Neural progenitor cell (in vitro differentiated cells): Measurements from ENCODE around the gene KCNG3. TPM values are rescaled to one million over a fixed set of nuclear protein-coding genes. Genes with fewer than 3 reads are reported as not detected.

Experiments
- DNase-seq: peaks from one replicate; pipeline ENCODE4 v3.0.0-alpha.2; 2016; ENCODE audit warnings: low spot score
- H2AFZ ChIP-seq: fragments of 200-600 bp; sonication (generic); replicated peaks from 2 replicates; pipeline ENCODE4 v1.6.1; 2016; ENCODE audit warnings: antibody characterized with exemption
- H3F3A ChIP-seq: fragments of 200-600 bp; sonication (generic); 2 replicates; pipeline ENCODE4 v1.6.1; 2016; ENCODE audit warnings: antibody characterized with exemption, low read depth
- H3K27ac ChIP-seq: fragments of 200-600 bp; sonication (generic); 2 replicates; pipeline ENCODE4 v1.5.1; 2016; ENCODE audit warnings: mild to moderate bottlenecking
- H3K27me3 ChIP-seq: fragments of 200-600 bp; sonication (generic); 2 replicates; pipeline ENCODE4 v1.6.1; 2016; ENCODE audit warnings: mild to moderate bottlenecking, moderate library complexity
- H3K36me3 ChIP-seq: fragments of 200-600 bp; sonication (generic); 2 replicates; pipeline ENCODE4 v1.5.1; 2016
- H3K4me1 ChIP-seq: fragments of 200-600 bp; sonication (generic); 2 replicates; pipeline ENCODE4 v1.6.1; 2016; ENCODE audit warnings: mixed run types
- H3K4me2 ChIP-seq: fragments of 200-600 bp; sonication (generic); 2 replicates; pipeline ENCODE4 v1.6.1; 2016
- H3K4me3 ChIP-seq: fragments of 200-600 bp; sonication (generic); 2 replicates; pipeline ENCODE4 v1.5.1; 2016
- H3K79me2 ChIP-seq: fragments of 200-600 bp; sonication (generic); 2 replicates; pipeline ENCODE4 v1.6.1; 2016; ENCODE audit warnings: low read depth
- H3K9ac ChIP-seq: fragments of 200-600 bp; sonication (generic); 2 replicates; pipeline ENCODE4 v1.6.1; 2016
- H3K9me3 ChIP-seq: fragments of 200-600 bp; sonication (generic); 2 replicates; pipeline ENCODE4 v1.5.1; 2016; ENCODE audit warnings: low read depth
- H4K20me1 ChIP-seq: fragments of 200-600 bp; sonication (generic); 2 replicates; pipeline ENCODE4 v1.6.1; 2016; ENCODE audit warnings: low read depth
- H3K27ac Mint-ChIP-seq: 3 replicates; pipeline ENCODE4 v1.8.0; 2021; ENCODE audit warnings: mixed read lengths
- H3K27me3 Mint-ChIP-seq: 2 replicates; pipeline ENCODE4 v1.8.0; 2022; ENCODE audit warnings: low read depth, mild to moderate bottlenecking, inconsistent platforms, moderate library complexity, mixed read lengths; ENCODE audit not compliant: insufficient read depth
- H3K36me3 Mint-ChIP-seq: 3 replicates; pipeline ENCODE4 v1.8.0; 2021; ENCODE audit warnings: mixed read lengths
- H3K4me1 Mint-ChIP-seq: 3 replicates; pipeline ENCODE4 v1.8.0; 2021; ENCODE audit warnings: mixed read lengths
- H3K4me3 Mint-ChIP-seq: 3 replicates; pipeline ENCODE4 v1.8.0; 2021; ENCODE audit warnings: mild to moderate bottlenecking, moderate library complexity, mixed read lengths
- H3K9me3 Mint-ChIP-seq: 3 replicates; pipeline ENCODE4 v1.8.0; 2020; ENCODE audit warnings: mixed read lengths
- CTCF ChIP-seq: fragments of 200-600 bp; sonication (generic); IDR thresholded peaks from 2 replicates; pipeline ENCODE4 v1.5.1; 2017; ENCODE audit warnings: antibody characterized with exemption, mild to moderate bottlenecking
- EZH2 ChIP-seq: fragments of 200-600 bp; sonication (generic); IDR thresholded peaks from 2 replicates; pipeline ENCODE4 v1.6.1; 2017; ENCODE audit warnings: antibody characterized with exemption, mild to moderate bottlenecking, moderate library complexity
- EZH2phosphoT487 ChIP-seq: fragments of 200-600 bp; sonication (generic); IDR thresholded peaks from 2 replicates; pipeline ENCODE4 v1.6.1; 2017; ENCODE audit warnings: antibody characterized with exemption
- total RNA-seq: library from RNA; depleted of rRNA; stranded (reverse); fragments of >200 nt; gene quantifications from 2 replicates; pipeline ENCODE4 v1.2.3, GENCODE V29; 2015; ENCODE audit warnings: low replicate concordance

The KCNG3 gene
- total RNA-seq, 1 donor from 2014 or later = 7.8 TPM

- Histone ChIP-seq H3K79me2 (no peaks in the 10 kb centered on the region), H3K9ac (no peak overlapping the region), H3K4me3 (no peak overlapping the region), H3K4me2 (peak overlapping the region; percentile 66), H4K20me1 (no peaks in the 10 kb centered on the region), H3K27me3 (no peaks in the 10 kb centered on the region), H3K9me3 (no peaks in the 10 kb centered on the region), H3K4me1 (peaks cover 29% of the 10 kb centered on the region), H3K27ac (peak overlapping the region; percentile 65), H2AFZ (peak overlapping the region; percentile 15), H3F3A (peaks cover 34% of the 10 kb centered on the region), H3K36me3 (no peaks in the 10 kb centered on the region)
- H3K4me3 Mint-ChIP-seq = no peak overlapping the region
- peaks cover 2% of the 10 kb centered on the region for H3K27me3 Mint-ChIP-seq
- DNase-seq = no peak
- H3K4me1 Mint-ChIP-seq = peaks cover 21% of the 10 kb centered on the region
- TF ChIP-seq EZH2 (no peak), CTCF (no peak), EZH2phosphoT487 (no peak)
- no peaks in the 10 kb centered on the region for H3K36me3 Mint-ChIP-seq
- peak overlapping the region; percentile 75 for H3K27ac Mint-ChIP-seq
- H3K9me3 Mint-ChIP-seq = peaks cover 2% of the 10 kb centered on the region
Measured at GRCh38 chr2:42510191-42510590, 16.4 kb upstream of the KCNG3 start.

- Histone ChIP-seq H4K20me1 (no peaks in the 10 kb centered on the region), H3K9me3 (no peaks in the 10 kb centered on the region), H3K4me2 (no peak overlapping the region), H3K27me3 (no peaks in the 10 kb centered on the region), H3K9ac (no peak overlapping the region), H3K79me2 (no peaks in the 10 kb centered on the region), H3K36me3 (no peaks in the 10 kb centered on the region), H3K27ac (no peak overlapping the region), H3K4me1 (no peaks in the 10 kb centered on the region), H3K4me3 (no peak overlapping the region), H2AFZ (no peak overlapping the region), H3F3A (no peaks in the 10 kb centered on the region)
- H3K4me1 Mint-ChIP-seq = no peaks in the 10 kb centered on the region
- no peaks in the 10 kb centered on the region for H3K27me3 Mint-ChIP-seq
- DNase-seq = no peak
- H3K4me3 Mint-ChIP-seq = no peak overlapping the region
- H3K9me3 Mint-ChIP-seq = peaks cover 2% of the 10 kb centered on the region
- H3K27ac Mint-ChIP-seq = no peak overlapping the region
- H3K36me3 Mint-ChIP-seq = no peaks in the 10 kb centered on the region
- TF ChIP-seq EZH2phosphoT487 = no peak
- no peak for TF ChIP-seq CTCF
- TF ChIP-seq EZH2 = no peak
Measured at GRCh38 chr2:42504364-42505230, 10.8 kb upstream of the KCNG3 start.

GRCh38 chr2:42503291-42503690 lies 9.5 kb upstream of the KCNG3 start:
- no peaks in the 10 kb centered on the region for H3K79me2 ChIP-seq
- no peaks in the 10 kb centered on the region for H3K27me3 ChIP-seq
- DNase-seq = no peak

More at GRCh38 chr2:42503291-42503690, 9.5 kb upstream of the KCNG3 start:
- Mint-ChIP-seq H3K27ac (no peak overlapping the region), H3K4me1 (no peaks in the 10 kb centered on the region), H3K27me3 (no peaks in the 10 kb centered on the region), H3K4me3 (no peak overlapping the region), H3K9me3 (peaks cover 2% of the 10 kb centered on the region), H3K36me3 (no peaks in the 10 kb centered on the region)
- no peak overlapping the region for H3K4me2 ChIP-seq
- H3K27ac ChIP-seq = no peak overlapping the region
- H3K36me3 ChIP-seq = no peaks in the 10 kb centered on the region
- H3K9me3 ChIP-seq = no peaks in the 10 kb centered on the region
- peaks cover 4% of the 10 kb centered on the region for H3K4me1 ChIP-seq
- no peaks in the 10 kb centered on the region for H4K20me1 ChIP-seq
- H3K9ac ChIP-seq = no peak overlapping the region
- no peak overlapping the region for H2AFZ ChIP-seq
- no peaks in the 10 kb centered on the region for H3F3A ChIP-seq
- TF ChIP-seq EZH2 = no peak
- no peak for TF ChIP-seq EZH2phosphoT487
- TF ChIP-seq CTCF = no peak
- no peak overlapping the region for H3K4me3 ChIP-seq
